PFSK-1 (cell line): Measurements from ENCODE around the gene ZBED4.

Experiments used
- FOXP2 ChIP-seq: optimal IDR thresholded peaks from 2 replicates; pipeline ENCODE3; 2011; ENCODE audit warnings: borderline replicate concordance, control low read depth, inconsistent platforms; ENCODE audit not compliant: insufficient read depth; ENCODE audit errors: extremely low read length, extremely low read depth
- POLR2AphosphoS5 ChIP-seq: IDR thresholded peaks from 2 replicates; pipeline ENCODE4 v1.6.1; 2012; ENCODE audit warnings: low read depth, mild to moderate bottlenecking, control low read depth, low read length, moderate library complexity
- TAF1 ChIP-seq: IDR thresholded peaks from 2 replicates; pipeline ENCODE4 v1.6.1; 2012; ENCODE audit warnings: low read length, control low read depth, borderline replicate concordance; ENCODE audit not compliant: insufficient read depth

DNA sequence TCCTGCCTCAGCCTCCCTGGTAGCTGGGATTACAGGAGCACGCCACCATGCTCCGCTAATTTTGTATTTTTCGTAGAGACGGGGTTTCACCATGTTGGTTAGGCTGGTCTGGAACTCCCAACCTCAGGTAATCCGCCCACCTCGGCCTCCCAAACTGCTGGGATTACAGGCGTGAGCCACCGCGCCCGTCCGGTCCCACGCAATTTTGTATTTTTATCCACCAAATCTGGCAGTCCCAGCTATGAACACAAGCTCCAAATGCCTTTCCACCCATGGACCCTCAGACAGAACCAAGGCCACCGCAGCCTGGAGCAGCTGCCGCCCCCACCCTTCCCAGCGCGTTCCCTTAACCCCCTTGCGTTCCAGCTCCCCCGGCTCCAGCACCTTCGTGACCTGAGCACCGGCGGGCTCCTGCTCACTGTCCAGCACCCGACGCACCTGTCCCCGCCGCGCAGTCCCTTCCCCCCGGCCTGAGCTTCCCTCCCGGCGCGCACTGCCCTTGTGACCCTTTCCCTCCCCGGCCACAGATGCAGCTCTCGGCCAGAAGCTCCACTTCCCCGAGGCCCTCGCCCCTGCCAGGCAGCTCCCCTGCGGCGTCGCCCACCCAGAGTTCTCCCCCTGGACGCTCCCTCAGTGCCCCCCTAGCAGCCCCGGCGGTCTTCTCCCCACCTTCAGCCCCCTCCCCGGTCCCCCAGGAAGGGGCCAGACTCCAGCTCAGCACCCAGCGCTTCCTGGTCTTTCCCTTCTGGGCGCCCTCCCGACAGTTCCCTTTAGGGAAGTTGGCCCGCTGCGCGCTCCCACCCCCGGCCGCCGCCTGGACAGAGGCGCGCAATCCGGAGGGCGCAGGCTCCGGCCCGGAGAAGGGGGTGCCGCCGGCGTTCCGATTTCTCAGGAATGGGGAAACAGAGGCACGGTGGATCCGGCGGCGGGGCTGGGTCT lies 5.6 kb upstream of the ZBED4 start:
- TF ChIP-seq FOXP2 (no peak), POLR2AphosphoS5 (no peak), TAF1 (no peak)
